DMS153 treated with DMSO at 0.1 percent for 48 hours (cell line): ENCODE results near the gene LRRC4C.

Experiments used
- DNase-seq: peaks from one replicate; lab custom pipeline; 2025; ENCODE audit not compliant: unreplicated experiment; lab: John Stamatoyannopoulos, UW

Gene LRRC4C

GRCh38 chr11:41333357-41333756, 126.1 kb downstream of the LRRC4C start:
- DNase-seq, result no peak

- no peak for DNase-seq
Observed at GRCh38 chr11:41328324-41328723, 131.1 kb downstream of the LRRC4C start.

GRCh38 chr11:41323446-41323845, 136.0 kb downstream of the LRRC4C start:
- no peak for DNase-seq

- no peak for DNase-seq
Observed at GRCh38 chr11:41320653-41321052, 138.8 kb downstream of the LRRC4C start.

- no peak for DNase-seq
Observed at GRCh38 chr11:41320238-41320637, 139.2 kb downstream of the LRRC4C start.

DNA sequence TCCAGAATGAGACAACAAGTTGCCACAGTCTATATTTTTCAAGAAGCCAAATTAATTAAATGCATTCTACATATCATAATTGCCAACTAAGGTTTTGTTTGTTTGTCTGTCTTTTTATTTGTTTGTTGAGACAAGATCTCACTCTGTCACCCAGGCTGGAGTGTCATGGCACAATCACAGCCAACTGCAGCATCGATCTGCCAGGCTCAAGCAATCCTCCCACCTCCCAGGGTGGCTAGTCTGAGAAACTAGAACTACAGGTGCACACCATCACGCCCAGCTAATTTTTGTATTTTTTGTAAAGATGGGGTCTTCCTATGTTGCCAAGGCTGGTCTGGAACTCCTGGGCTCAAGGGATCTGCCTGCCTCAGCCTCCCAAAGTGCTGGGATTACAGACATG, 140.0 kb downstream of the LRRC4C start:
- DNase-seq, result no peak

DNA sequence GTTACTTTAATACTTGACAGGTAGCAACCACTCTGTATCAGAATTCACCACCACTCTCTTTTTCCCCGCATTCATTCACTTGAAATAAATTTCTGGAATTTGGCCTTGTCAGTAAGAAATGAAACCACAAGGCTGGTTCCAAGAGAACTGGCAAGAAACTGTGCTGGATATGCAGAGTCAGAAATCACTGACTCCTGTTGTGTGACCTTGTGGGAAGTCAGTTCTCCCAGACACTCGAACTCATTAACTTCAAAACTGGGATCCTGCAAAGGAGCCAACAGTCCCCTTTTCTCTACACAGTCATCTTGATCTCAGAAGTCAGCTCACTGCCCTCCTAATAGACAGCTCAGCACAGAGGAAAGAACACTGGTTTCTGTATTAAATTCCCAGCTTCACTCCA, 142.7 kb downstream of the LRRC4C start:
- DNase-seq, result no peak

DNA sequence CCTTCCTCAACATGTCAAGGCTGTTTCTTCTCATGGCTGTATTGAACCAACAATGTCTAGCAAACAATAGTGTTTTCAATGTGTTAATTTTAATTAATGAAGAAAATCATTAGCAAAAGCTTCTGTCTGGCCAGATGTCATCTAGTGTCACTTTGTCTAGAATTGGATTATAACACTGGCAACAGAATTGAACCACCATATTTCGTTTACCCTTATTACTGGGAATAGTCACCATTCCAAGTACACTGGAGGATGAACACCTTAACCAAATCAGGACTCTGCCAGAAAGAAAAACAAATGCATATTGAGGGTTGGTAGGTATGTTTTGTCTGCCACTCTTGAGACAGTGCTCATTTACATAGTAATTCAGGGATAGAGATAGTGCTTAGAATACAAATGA, 146.2 kb downstream of the LRRC4C start:
- DNase-seq, result no peak

DNA sequence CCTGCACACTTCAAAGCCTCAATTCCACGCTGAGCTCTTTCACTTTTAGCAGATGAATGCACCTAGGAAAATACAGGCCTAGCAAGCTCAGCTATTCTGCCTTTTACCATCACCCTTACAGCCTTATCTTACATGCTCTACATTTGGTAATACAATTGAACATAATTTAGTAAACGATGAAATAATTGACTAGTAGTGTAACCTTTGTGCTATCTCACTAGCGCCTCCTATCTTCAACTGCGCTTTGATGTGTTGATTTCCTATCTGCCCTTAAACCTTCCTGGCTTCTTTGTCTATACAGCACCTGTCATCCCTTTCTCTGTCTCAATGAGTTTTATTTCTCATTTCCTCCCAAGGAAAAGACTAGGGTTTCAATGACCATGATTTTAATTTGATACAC, 149.7 kb downstream of the LRRC4C start:
- DNase-seq, result no peak

DNA sequence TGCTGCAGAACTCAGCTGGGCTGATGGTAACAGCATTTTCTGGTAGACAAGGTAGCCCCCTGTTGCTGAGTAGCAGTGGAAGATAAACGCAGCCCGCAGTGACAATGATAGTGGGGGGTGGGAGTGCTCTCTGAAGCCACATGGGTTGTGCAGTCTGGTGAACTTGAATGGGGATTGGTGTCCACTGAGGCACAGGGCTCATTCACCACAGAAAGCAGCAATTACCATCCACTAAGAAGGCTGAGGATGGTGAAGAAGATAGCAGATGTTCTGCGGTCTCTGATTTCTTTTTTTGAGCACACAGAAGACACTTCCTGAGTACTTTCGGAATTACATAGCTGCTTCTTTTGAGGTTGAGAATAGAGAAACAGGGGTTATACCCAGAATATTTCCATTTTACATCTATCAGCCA, 150.3 kb downstream of the LRRC4C start:
- no peak for DNase-seq

- DNase-seq, result no peak
Observed at GRCh38 chr11:41308286-41308685, 151.2 kb downstream of the LRRC4C start.

DNA sequence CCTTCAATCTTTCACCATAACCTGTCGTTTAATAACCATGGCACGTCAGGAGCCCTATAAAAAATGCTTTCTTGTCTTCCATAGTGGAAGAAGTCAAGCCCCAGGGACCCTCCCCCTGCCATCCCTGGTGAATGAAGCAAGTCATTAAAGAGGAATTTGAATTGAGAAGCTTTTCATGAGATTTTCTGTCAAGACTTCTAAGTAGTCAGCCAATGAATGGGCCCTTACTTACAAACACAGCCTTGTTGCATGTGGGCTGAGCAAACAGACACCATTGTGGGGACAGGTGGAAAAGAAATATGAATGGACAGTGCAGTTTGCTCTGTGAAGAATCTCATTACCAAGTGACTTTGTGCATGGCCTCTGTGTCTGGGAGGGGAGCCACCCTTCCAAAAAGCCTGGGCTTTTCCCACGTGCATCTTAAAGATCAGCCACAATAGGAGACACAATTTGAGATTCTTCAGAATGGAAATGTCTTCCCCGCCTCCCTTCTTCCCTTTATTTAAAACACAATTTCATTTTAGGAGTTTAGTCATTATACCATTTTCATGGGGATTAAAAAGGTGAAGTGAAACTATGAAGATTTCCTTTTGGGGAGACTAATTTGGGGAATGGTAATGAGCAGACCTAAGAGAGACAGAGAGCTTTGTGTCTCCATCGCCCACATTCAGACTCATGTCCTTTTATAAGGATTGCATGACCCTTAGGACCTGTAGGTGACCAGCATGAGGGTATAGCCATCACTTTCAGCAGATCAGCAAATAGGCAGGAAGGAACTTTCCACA, 152.0 kb downstream of the LRRC4C start:
- no peak for DNase-seq

- DNase-seq, result no peak
Observed at GRCh38 chr11:41306431-41306830, 153.0 kb downstream of the LRRC4C start.

DNA sequence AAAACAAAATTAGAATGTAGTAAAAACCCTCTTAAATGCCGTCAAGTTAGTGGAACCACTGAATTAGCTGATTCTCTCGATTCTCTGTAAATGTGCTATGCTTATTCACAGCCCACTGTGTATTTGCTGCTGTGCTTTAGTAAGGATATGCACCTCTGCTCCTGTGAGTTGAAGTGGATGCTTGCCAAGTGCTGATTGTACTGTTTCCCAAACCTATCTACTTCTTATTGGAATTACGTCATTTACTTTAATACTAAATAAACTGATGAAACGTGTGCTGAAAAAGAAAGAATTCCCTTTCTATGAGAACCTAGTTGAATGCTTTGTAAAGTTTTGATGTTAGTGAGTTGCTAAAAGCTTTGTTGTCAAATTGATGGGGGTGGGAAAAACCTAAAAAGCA, 158.4 kb downstream of the LRRC4C start:
- DNase-seq, result no peak

GRCh38 chr11:41289408-41289807, 170.0 kb downstream of the LRRC4C start:
- DNase-seq, result no peak

DNA sequence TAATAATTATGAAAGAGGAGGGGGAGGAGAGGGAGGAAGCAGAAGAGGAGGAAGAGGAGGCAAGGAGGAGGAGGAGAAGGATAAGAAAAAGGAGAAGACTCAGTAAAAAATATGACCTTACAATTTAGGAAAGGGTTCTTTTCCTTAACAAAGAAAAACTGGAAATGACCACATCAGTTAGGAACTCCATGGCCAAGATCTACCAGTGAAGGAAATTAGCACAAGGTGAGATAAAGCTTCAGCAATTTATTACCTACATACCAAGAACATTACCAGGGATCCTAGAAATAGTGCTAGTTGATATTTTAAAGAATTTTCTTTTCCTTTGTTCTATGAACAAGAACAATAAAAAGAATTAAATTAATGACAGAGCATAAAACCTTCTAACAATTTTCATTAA, 172.7 kb downstream of the LRRC4C start:
- no peak for DNase-seq

DNA sequence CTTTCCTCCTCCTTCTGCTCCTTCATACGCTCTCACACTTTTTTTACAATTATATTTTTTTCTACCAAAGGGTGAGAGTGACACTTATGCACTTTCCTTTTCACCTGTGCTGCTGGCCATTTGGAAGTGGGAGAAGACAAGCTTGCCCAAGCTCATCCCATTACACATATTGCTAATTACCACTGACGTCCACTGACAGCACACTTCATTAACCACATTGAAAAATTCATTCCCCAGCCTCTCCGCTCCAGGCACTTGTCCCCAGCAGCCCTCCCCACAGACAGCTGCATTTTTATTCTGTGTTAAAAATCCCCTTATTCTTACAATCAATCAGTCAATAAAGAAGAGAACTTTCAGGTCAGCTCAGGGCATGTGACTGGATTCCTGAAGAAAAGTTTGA, 175.1 kb downstream of the LRRC4C start:
- no peak for DNase-seq

GRCh38 chr11:41283191-41283930, 176.1 kb downstream of the LRRC4C start:
- DNase-seq, result no peak

DNA sequence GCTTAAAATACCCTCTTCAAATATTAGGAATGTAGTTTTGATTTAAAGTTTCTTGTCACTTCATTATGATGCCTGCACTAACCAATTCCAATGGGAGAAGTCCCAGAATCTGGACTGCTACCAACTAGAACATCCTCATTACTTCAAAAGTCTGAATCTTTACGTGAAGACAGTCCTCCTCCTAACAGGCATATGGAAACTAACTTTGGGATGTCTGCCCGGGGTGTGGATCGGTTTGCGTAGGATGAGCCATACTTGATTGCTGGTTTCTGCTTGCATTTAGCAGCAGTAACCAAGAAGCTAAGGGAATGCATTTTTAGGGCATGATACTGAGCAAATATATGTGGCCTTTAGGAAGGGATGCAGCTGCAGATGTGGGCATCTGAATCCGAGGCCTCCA, 177.1 kb downstream of the LRRC4C start:
- no peak for DNase-seq

GRCh38 chr11:41281131-41281742, 178.2 kb downstream of the LRRC4C start:
- no peak for DNase-seq

DNA sequence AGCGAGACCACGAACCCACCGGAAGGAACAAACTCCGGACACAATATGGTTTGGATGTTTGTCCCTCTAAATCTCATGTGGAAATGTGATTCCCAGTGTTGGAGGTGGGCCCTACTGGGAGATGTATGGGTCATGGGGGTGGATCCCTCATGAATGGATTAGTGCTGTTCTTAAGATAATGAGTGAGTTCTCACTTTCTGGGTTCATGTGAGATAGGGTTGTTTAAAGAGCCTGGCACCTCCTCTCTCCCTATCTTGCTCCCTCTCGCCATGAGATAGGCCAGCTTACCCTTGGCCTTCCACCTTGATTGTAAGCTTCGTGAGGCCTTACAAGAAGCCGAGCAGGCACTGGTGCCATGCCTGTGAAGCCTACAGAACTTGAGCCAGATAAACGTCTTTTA, 184.6 kb downstream of the LRRC4C start:
- no peak for DNase-seq

GRCh38 chr11:41273908-41274307, 185.5 kb downstream of the LRRC4C start:
- no peak for DNase-seq
